AG04449 (cell line): ENCODE data around the gene KCNA4.

Experiments
- CTCF ChIA-PET: fragments of 350-600 bp; formaldehyde crosslinking; extraction: SDS; loops from one replicate; lab custom pipeline; 2021; ENCODE audit warnings: antibody characterized with exemption; lab: Yijun Ruan, JAX
- POLR2A ChIA-PET: fragments of 400-600, 350-600 bp; formaldehyde crosslinking; extraction: SDS; loops from one replicate; lab custom pipeline; 2020; ENCODE audit warnings: antibody characterized with exemption, inconsistent platforms; lab: Yijun Ruan, JAX
- DNase-seq: peaks from one replicate; pipeline ENCODE4 v3.0.0-alpha.2; 2010; ENCODE audit warnings: low read depth, low spot score
- H3K4me3 ChIP-seq: 2 replicates; pipeline ENCODE4 v1.5.1; 2011; ENCODE audit warnings: low read depth, mild to moderate bottlenecking, control low read depth, low read length
- CTCF ChIP-seq: IDR thresholded peaks from one replicate; pipeline ENCODE4 v1.5.1; 2011; ENCODE audit warnings: mild to moderate bottlenecking, moderate library complexity, low read length, control low read depth, inconsistent platforms; ENCODE audit not compliant: insufficient read depth; ENCODE audit errors: missing control alignments

Gene KCNA4

GRCh38 chr11:30002157-30002785 lies 14.6 kb downstream of the KCNA4 start:
- no peak for TF ChIP-seq CTCF
- DNase-seq = no peak
- CTCF ChIA-PET = no interaction called here
- POLR2A ChIA-PET = no interaction called here
- no peak overlapping the region for H3K4me3 ChIP-seq

GRCh38 chr11:30000986-30001750 lies 15.7 kb downstream of the KCNA4 start:
- POLR2A ChIA-PET = no interaction called here
- no peak overlapping the region for H3K4me3 ChIP-seq
- no peak for TF ChIP-seq CTCF
- no peak for DNase-seq
- CTCF ChIA-PET = no interaction called here

- DNase-seq = no peak
- no peak overlapping the region for H3K4me3 ChIP-seq
- ChIA-PET POLR2A (no interaction called here), CTCF (no interaction called here)
- TF ChIP-seq CTCF = no peak
These were observed 20.8 kb downstream of the KCNA4 start for GRCh38 chr11:29996016-29996415.

- CTCF ChIA-PET = no interaction called here
- POLR2A ChIA-PET = no interaction called here
- no peak for TF ChIP-seq CTCF
- no peak overlapping the region for H3K4me3 ChIP-seq
- DNase-seq = no peak
These were observed 27.5 kb downstream of the KCNA4 start for GRCh38 chr11:29989174-29989970.

GRCh38 chr11:29985248-29985647 lies 31.6 kb downstream of the KCNA4 start:
- H3K4me3 ChIP-seq = no peak overlapping the region
- TF ChIP-seq CTCF = no peak
- ChIA-PET CTCF (no interaction called here), POLR2A (no interaction called here)
- no peak for DNase-seq

- ChIA-PET POLR2A (no interaction called here), CTCF (no interaction called here)
These were observed 32.3 kb downstream of the KCNA4 start for GRCh38 chr11:29984544-29984943.

More at GRCh38 chr11:29984544-29984943, 32.3 kb downstream of the KCNA4 start:
- no peak for TF ChIP-seq CTCF
- DNase-seq = no peak
- no peak overlapping the region for H3K4me3 ChIP-seq
